Omental fat pad (tissue), 4 donors: ENCODE measurements around the gene EIF3K. TPM values are rescaled to one million over a fixed set of nuclear protein-coding genes. Genes with fewer than 3 reads are reported as not detected.
A peak's percentile ranks its signal among the peaks of the same experiment; 100 is the strongest.

Source experiments
- ATAC-seq: fragments of 150-250 bp; one replicate; pipeline ENCODE4 v1.9.1; 2016; ENCODE audit warnings: mild to moderate bottlenecking, moderate library complexity; ENCODE audit not compliant: low FRiP score
- DNase-seq: peaks from one replicate; pipeline ENCODE4 v3.0.0-alpha.2; 2019; ENCODE audit warnings: low spot score
- CTCF ChIP-seq, 3 donors: fragments of 450-650 bp; IDR thresholded peaks; one replicate each; pipeline ENCODE4 v1.5.1; 2016 to 2017; ENCODE audit warnings: antibody characterized with exemption in 3 of 3, mild to moderate bottlenecking in 3 of 3, moderate library complexity in 2 of 3
- total RNA-seq, 4 donors: library from RNA; depleted of rRNA; stranded (reverse); fragments of >200 nt; gene quantifications; one replicate each; pipeline ENCODE4 v1.1.0, GENCODE V29; 2016

The EIF3K gene
- total RNA-seq, 4 donors from 2014 or later, result 364 to 556 (median 476) TPM

- ATAC-seq (no peak), DNase-seq (no peak)
- no peak for TF ChIP-seq CTCF (IDR thresholded peaks at IDR 0.05)
Measured at GRCh38 chr19:38682872-38683392, 63.9 kb downstream of the EIF3K start.

- no peak for TF ChIP-seq CTCF (IDR thresholded peaks at IDR 0.05)
- DNase-seq (peak; percentile 64), ATAC-seq (peak; percentile 75)
Measured at GRCh38 chr19:38683393-38684077, 64.5 kb downstream of the EIF3K start.

- DNase-seq, result no peak
- peak; percentile 79 for ATAC-seq
- no peak for TF ChIP-seq CTCF (IDR thresholded peaks at IDR 0.05)
Measured at GRCh38 chr19:38684078-38684861, 65.3 kb downstream of the EIF3K start.

- ATAC-seq, result no peak
- no peak for DNase-seq
- TF ChIP-seq CTCF (IDR thresholded peaks at IDR 0.05), result no peak
Measured at GRCh38 chr19:38684862-38685665, 66.1 kb downstream of the EIF3K start.

- no peak for DNase-seq
- TF ChIP-seq CTCF (IDR thresholded peaks at IDR 0.05), result no peak
- no peak for ATAC-seq
Measured at GRCh38 chr19:38685666-38686529, 66.9 kb downstream of the EIF3K start.

- DNase-seq (no peak), ATAC-seq (no peak)
- no peak for TF ChIP-seq CTCF (IDR thresholded peaks at IDR 0.05)
Measured at GRCh38 chr19:38686530-38686888, 67.5 kb downstream of the EIF3K start.
